Islet of Langerhans (tissue), 1 donor: ENCODE measurements around the gene ATXN7L1.
A peak's percentile ranks its signal among the peaks of the same experiment; 100 is the strongest.

ENCODE experiments used
- FAIRE-seq: peaks from one replicate; lab custom pipeline; 2011; peaks lifted over from hg19 to GRCh38; lab: Jason Lieb, UNC

ATXN7L1 gene

DNA sequence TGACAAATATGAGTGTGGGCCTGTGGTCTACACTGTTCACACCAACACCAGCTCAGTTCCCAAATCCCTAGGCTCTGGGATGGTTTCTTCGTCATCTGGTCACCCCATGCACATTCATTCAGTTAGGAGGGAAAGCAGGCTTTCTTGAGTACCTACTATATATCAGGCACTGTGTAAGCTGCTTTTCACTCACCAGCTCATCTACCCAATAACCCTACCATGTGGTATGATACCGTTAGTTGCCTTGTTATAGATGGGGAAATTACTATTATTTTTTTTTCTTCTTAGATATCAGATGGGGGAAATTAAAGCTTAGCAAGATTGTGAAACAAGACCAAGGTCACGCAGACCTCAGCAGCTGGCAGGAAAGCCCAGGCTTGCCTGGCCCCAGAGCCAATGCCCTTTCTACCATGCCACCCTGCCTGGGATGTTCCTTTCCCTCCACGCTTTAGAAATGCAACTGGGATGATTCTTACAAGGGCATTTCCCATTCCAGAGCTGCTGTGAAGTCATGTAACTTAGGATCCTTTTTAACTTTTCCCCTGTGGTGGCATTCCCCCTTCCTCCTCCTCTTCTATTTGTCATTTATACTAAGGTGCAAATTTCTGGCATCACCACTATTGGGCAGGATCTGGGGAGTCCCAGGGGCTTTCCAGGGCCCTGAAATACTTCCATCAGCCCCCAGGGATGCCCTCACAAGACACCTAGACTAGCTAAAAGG lies 202.0 kb downstream of the ATXN7L1 start:
- no peak for FAIRE-seq

DNA sequence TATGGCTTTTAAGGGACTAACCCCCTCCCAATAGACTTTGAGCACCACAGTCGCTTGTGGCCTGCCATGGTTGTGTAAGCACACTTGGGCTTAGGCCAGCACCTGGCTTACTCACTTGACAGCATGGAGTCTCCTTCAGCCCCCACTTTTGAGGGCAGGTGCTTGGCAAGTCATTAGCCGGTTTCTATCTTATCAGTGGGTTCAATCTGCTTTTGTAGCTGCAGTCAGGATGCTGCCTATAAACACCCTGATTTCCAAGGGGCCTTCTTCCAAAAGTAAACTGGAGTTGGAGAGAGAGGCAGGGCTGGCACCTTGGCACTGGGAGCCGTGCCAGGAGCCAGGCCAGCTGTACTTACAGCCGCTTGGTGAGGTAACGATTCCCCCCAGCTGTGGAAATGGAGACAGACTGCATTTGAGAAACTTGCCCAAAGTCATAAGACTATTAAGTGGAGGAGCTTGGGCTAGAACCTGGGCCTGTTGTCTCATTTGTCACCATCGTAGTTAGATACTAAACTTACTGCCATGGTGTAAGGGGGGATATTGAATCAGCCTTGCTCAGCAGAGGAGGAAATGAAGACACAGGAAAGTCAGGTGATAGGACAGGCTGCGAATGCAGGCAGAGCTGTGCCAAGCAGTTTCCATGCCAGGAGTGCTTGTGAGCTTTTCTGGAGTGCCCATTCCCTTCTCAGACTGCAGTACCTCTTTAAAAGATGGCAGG lies 202.9 kb downstream of the ATXN7L1 start:
- no peak for FAIRE-seq

DNA sequence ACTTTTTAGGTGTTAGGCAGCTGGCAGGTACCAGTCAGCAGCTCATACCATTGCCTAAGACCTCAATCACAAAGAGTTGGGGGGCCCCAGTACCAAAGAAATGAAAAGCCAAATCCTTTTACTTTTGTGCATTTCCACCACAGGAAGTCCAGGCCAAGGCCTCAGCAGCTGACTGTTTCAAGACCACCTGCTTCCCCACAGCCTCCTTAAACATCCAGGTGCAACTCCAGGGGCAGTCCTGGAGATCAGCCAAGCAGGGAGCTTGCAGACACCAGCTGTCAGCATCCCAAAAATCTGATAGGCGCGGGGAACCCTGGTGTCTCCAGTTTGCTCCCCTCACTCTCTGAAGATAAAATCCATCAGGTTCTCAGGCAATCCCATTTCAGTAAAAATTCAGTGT lies 203.6 kb downstream of the ATXN7L1 start:
- FAIRE-seq, result no peak

DNA sequence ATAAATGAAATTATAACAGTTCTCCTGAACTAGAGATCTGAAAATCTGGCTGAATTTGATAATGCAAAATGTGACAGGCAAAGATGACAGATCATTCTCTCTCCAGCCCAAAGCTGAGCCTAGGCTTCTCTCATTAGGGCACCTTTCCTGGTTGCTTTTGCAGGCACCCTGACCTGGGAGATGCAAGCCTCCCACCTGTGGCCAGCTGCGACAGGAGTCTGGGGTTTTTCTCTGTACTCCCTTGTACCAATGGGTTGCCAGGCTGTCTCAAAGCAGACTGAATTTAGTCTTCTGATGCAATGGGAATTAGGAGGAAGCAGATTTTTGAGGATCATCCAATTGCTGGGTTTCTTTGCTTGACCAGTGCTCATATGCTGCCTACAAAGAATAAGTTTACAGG lies 210.1 kb downstream of the ATXN7L1 start:
- no peak for FAIRE-seq

DNA sequence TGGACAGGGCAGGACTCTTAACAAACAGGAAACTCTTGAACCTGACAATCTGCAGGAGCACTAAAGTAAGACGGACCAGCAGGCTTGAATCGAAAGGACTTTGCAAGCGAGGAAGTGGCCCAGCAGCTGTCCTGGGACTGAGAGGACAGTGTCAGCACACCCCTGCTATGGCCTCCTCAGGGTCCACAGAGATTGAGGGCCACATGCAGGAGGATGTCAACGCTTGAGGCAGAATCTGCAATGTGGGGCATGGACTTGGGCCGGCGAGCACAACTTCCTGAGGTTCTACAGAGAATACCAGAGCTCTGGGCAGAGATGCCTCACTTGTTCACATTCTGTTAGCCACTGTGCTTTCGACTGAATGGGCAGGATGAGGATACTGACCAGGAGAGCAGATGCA lies 210.7 kb downstream of the ATXN7L1 start:
- no peak for FAIRE-seq

DNA sequence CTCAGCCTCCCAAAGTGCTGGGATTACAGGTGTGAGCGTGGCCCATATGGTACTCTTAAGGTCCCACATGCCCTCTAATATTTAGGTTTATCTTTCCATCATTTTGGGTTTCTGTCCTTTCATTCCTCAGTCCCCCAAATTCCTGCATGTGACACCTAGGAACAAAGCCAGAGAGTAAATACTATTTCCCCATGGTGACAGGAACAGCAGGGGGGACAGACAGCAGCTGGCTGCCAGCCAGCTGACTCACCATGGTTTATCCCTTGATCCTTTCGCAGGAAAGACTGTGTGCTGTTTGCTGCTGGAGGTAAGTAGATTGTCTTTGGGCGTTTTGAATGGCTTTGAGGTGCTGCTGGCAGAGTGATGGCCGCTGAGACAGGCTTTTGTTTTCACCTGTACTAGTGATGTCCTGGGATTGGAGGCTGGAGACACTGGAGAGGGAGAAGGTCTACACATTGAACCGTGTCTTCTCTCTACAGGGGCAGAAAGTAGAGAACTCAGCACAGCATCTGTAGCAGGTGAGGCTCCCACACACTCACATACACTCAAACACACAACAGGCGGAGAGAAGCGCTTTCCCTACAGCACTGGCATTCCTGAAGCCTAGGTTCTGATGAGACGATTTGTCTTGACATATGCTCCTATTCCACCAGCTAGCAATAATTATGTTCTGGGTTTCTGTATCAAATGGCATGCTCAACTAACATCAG lies 211.4 kb downstream of the ATXN7L1 start:
- no peak for FAIRE-seq

DNA sequence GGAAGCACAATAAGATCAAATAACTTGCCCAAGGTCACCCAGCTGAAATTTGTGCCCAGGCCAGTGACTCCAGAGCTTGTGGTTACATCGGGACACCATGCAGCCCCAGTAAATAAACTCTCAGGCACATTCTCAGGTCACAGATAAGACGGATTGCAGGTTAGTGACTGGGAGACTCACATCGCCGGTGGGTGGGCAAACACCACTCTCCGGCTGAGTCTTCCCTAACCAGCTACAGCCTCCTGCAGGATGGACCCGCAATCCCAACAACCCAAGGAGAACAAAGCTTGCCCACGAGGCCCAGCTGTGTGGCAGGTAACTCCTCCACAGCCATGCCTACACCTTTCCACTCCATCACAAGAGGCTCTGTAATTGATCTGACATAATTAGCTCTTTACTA lies 213.4 kb downstream of the ATXN7L1 start:
- no peak for FAIRE-seq

DNA sequence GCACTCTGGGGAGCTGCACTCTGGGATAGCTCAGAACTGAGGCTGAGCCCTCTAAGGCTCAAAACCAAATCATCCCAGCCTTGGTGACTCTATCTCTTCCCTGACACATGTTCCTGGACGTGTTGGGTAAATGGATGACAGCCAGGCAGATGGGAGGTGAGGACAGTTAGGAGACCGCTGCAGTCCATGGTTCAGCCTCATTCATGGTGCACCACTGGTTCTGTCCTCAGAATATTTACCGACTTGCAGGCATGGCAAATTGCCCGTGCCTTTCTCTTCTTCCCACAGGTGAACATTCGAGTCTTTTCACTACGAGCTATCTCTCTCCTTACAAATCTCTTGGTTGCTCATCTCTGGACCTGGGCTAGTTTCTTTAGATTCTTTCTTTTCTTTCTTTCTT lies 214.8 kb downstream of the ATXN7L1 start:
- no peak for FAIRE-seq

DNA sequence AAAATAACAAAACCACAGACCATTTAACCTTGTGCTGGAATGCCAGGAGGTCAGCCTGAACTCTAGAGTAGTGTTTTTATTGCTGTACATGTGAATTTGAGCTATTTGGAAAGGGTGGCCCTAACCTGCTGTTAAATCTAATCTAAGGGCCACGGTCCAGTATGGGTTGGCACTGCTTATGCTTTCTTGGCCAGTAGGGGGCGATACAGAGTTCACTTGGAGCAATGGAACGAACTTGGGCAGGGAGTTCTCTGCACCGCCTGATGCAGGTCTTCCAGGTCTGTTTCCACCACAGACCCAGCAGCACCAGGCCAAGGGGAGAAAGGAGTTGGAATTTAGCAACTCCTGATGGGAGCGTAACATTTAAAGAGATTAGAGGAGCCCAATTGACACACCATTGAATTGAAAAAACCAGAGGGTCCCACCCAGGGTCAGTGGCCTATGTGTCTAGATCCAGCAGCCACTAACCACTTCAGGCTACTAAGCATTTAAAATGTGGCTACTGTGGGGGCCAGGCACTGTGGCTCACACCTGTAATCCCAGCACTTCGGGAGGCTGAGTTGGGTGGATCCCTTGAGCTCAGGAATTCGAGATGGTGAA lies 219.4 kb downstream of the ATXN7L1 start:
- FAIRE-seq, result no peak

DNA sequence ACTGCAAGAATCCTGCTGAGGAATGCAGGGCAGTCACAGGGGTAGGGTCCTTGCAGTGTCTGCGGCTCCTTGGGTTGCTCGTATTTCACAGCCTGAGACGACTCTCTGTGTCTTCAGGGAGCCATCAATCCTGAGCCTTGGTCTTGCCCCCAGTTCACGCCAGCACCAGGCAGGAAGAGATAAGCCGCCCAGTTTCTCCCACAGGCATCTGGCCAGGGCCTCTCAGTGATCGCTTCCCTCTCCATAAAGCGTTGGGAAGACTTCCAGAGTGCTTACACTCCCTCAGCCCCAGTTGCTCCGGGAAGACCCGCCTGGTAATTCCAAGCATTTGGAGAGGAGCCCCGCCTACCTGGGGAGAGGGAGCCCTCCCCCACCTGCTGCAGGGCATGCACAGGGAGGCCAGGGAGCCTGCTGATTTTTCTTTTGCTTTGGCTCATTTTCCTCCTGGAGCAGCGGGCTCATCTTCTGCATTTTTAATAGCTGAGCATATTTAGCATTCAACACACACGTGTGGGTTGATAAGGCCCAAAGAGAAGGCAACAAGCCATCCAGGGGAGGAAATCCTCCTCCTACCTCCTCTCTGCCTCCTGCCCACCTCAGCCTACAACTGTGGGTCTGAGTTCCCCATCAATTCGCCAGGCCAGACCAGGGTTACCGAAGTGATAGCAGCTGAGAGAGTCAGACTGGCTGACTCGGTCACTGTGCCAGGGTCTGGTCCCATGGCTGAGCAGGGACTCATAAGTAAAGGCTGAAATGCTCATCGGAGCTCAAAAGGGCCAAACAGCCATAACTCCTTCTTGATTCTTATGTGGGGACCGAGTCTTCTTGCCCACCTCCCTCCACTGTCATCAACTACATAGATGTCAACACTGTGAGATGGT lies 220.7 kb downstream of the ATXN7L1 start:
- no peak for FAIRE-seq

DNA sequence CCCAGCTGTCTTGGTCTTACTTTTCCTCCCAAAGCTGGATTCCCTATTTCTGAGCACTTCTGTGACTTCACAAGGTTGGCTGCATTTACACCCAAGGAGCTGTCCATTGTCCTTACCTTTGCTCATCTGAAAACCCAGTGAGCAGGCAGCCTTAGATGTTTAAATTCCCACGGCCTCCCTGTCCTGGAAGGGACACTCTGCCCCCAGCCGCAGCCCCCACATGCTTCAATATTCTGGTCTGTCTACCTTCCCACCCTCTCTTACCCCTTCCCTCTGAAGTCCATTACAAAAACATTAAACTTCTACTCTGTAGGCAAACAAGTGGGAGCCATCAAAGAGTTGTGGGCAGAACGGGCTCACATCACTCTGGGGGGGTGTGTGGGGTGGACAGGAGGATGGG lies 221.3 kb downstream of the ATXN7L1 start:
- no peak for FAIRE-seq

DNA sequence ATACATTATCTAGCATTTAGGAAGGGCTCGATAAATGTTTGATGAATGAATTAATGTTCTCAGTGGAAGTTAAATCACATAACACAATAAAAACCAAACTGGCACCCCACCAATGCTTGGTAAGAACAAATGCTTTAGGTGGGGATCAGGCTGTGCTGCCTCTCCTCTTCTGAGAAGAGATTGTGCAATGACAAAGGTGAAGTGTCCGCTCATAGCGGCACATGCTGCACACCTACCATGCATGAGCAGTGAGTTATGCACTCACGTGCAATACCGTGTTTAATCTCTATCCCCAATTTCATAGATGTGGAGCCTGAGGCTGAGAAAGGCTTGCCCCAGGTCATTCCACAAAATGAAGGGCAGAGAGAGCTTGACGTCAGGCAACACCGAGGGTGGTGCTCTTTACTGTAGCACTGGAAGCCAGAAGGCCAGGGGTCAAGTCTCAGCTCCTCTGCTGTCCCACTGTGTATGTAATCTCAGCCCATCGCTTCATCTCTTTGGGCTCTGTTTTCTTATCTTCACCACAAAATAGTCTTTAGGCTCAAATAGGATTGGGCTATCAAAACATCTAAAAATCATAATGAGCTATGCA lies 222.2 kb downstream of the ATXN7L1 start:
- no peak for FAIRE-seq

DNA sequence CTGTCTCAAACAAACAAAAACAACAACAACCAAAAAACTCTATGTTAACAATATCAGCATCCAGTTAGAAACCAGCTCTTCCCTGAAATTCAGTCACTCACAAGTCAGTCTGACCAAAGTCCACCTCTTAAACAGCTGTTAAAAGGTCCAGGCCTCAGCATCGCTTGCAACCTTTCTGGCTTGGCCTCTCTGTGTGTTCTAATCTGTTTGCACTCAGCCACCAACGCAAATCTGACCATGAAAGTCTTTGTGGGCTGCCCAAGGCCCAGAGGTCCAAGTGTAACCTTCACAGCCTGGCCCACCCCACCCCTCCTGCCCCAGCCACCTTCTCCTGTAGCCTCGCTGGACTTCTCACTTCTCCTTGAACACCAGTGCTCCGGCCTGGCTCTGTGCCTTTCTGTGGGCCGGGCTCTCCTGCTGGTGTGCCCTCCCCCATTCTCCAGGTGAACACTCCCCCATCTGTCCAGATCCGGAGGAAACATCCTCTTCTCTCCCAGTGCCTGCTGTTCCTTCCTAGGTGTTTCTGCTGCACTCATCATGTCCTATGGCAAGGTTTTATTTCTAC lies 222.9 kb downstream of the ATXN7L1 start:
- peak; percentile 21 for FAIRE-seq

DNA sequence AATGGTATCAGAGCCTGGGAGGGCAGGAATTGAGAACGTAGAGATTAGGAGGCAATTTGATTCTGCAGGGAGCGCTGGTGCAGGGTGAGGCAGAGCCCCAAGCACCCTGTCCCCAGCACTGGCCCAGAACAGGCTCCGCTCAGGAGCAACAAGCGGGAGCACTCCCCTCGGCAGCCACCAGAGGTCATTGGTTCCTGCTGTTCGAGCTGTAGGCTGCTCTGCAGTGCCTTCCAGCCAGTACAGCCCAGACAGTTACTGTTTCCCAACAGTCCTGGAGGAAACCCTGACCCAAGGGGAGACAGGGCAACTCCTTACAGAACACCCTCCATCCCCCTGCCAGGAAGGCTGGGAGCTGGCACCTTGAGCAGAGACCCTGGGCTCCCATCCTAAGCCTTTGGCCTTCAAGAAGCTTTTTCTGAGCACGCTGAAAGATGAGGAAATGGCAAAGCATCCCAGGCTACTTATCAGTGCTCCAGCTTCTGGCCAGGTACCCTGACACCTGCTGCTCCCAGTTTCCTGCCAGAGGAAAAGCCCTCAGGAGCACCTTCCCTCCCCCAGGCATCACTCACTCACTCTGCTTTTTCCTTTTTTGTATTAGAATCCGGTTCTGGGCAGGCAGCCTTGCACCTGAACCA lies 223.9 kb downstream of the ATXN7L1 start:
- FAIRE-seq, result no peak

DNA sequence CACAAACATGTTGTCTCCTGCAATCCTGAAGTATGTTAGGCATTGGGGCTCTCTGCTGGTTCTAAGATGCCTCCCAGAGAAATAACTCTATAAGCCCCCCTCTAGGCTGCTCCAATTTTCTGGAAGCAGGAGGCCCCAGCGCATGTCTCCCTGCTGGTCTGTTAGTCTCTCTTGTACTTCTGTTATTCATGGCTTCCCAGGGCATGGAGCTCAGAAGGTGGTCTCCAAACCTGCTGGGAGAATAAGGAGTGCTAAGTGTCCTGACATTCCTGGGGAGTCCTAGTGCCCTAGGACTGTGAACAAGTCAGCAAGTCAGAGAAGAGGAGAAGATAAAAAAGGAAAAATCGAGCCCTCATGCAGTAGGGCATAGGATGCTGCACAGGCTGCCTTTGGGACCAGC lies 224.6 kb downstream of the ATXN7L1 start:
- no peak for FAIRE-seq

DNA sequence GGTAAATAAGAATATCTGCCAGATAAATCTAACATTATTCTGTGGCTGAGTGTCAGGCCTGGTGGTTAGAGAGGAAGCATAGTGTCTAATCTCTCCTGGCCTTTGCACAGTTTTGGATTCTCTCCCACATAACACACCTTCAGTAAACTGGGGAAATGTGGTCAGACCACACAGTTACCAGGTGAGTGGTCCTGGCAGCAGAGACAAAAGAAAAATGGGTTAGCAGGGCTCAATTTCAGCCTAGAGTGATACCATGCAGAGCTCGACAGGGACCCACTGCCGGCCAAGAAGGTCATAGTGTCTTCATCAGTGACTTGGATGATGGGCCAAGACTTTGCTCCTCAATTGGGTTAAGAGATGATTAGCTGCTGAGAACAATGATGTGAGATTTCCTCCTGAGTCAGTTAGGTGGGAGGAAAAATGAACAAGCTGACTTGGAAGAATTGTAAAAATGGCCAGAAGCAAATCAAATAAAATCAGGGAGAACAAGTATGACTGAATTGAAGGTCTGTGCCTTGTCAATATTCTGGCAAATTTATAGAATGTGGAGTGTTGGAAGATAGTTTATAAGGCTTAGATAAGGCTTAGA lies 225.9 kb downstream of the ATXN7L1 start:
- FAIRE-seq, result no peak

DNA sequence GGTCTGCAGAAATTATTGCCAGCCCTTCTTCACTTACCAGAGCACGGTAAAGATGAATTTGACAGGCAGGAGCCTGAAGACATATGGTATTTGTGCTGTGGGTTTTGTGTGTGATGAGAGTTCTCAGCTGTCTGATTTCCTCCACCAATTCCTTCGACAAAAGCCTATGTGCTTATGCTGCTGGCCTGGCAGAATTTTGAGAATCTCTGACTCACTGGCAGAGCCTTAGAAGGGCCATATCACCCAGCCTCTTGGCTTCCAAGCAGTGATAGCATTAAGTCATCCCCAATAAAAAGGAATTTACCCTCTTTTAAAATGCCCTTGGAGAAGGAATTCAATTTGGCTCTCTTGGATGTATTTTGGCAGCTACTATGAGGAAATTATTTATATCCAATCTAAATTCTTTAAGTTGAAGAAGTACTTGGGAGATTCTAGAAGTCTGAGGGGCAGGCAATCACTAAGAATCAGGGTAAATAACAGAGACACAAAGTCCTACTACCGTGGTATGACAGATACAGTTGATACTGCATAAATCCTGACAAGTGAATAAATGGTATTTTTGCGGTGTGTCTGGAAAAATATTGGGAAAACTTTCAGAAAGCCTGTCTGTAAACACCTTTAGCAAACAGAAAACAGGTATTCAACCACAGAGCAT lies 226.5 kb downstream of the ATXN7L1 start:
- FAIRE-seq, result no peak

DNA sequence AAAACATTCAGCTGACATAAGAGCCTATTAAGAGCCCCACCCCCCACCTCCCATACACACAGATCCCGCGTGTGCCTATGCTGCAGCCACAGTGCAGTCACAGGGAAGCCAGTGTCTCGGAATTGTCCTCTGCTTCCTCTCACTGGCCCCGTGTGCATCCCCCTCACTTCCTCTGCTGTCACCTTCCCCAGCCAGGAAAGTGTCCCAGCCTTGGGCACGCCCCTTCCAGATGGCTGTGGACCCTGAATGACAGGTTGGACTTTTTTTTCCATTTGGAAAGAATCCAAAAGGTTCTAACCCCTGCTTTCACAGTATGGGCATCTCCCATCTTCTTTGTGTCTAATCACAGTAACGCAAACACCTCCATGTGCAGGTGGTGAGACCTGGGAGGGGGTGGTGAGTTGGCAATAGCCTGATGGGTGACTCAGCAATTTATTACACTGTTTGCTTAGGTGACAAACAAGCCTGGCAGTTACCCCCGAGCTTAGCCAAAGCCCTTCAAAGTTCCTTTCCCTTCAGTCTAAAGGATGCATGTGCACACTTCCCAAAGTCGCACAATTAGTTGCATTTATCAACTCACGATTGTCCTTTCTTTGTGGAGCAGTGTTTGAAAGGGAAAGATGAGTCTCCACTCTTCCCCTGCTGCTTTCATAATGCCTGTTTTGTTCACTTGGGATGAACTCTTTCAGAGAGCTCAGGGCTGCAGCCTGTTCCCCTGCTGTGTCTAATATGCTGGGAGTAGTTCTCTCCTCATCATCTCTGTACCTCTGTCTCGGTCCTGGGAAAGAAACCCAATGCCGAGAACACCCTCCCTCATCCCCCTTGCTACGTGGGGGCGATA lies 227.6 kb downstream of the ATXN7L1 start:
- no peak for FAIRE-seq

DNA sequence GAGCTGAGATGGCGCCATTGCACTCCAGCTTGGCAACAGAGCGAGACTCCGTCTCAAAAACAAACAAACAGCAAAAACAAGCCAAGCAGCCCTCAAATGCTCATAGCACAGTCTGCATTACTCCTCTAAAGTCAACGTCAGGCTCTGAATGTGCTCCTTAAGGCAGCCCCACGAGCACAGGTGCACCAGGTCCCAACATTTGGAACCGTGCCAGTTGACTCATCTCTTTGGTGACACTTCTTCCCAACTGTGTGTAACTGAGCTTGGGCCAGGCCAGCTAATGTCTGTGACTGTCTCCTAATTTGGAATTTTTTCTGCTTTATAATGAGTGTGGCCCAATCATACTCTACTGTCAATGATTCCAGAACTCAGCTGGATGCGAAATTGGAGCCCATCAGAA lies 228.8 kb downstream of the ATXN7L1 start:
- FAIRE-seq, result no peak
